GM12865 (cell line): ENCODE results near the gene CELSR1.

Experiments used
- DNase-seq: peaks from one replicate; pipeline ENCODE4 v3.0.0; 2010; ENCODE audit warnings: low read depth
- H3K4me3 ChIP-seq: 2 replicates; pipeline ENCODE4 v1.5.1; 2011; ENCODE audit warnings: mild to moderate bottlenecking, low read depth, low read length, control low read depth
- CTCF ChIP-seq: IDR thresholded peaks from 2 replicates; pipeline ENCODE4 v1.5.1; 2011; ENCODE audit warnings: low read length, control low read depth, low read depth, inconsistent platforms; ENCODE audit not compliant: insufficient read depth; ENCODE audit errors: missing control alignments

The CELSR1 gene

GRCh38 chr22:46365166-46365624, 172.2 kb downstream of the CELSR1 start:
- no peak overlapping the region for H3K4me3 ChIP-seq
- TF ChIP-seq CTCF = no peak
- DNase-seq = no peak

GRCh38 chr22:46364341-46365165, 172.9 kb downstream of the CELSR1 start:
- no peak overlapping the region for H3K4me3 ChIP-seq
- no peak for TF ChIP-seq CTCF
- DNase-seq = no peak

GRCh38 chr22:46363611-46364321, 173.7 kb downstream of the CELSR1 start:
- TF ChIP-seq CTCF = no peak
- H3K4me3 ChIP-seq = no peak overlapping the region
- DNase-seq = no peak

GRCh38 chr22:46362934-46363515, 174.4 kb downstream of the CELSR1 start:
- no peak for DNase-seq
- H3K4me3 ChIP-seq = no peak overlapping the region
- TF ChIP-seq CTCF = no peak

GRCh38 chr22:46362203-46362933, 175.1 kb downstream of the CELSR1 start:
- no peak overlapping the region for H3K4me3 ChIP-seq
- DNase-seq = peak; percentile 62
- no peak for TF ChIP-seq CTCF

GRCh38 chr22:46361826-46362202, 175.6 kb downstream of the CELSR1 start:
- H3K4me3 ChIP-seq = no peak overlapping the region
- TF ChIP-seq CTCF = no peak
- no peak for DNase-seq
